ENCODE results near the gene CA5A. TPM values are rescaled to one million over a fixed set of nuclear protein-coding genes. Genes with fewer than 3 reads are reported as not detected.
A peak's percentile ranks its signal among the peaks of the same experiment; 100 is the strongest.

CA5A gene
- polyA plus RNA-seq, 2 of the 4 experiments (the other 2 are of a cell fraction), result not detected

GRCh38 chr16:87973717-87974116 is 37.4 kb upstream of the CA5A start:
- DNase-seq (ENCODE audit: low read depth in 1 of 2, low spot score in 1 of 2) (no peak), ATAC-seq (no peak), FAIRE-seq (no peak)
- 91% methylated on average over 3 of the region's 3 CpGs for WGBS (ENCODE audit: missing lambda C conversion rate)
- Histone ChIP-seq H3K27ac (no peak overlapping the region), H3K4me1 (no peaks in the 10 kb centered on the region), H3K4me3 (no peak overlapping the region), H3K4me2 (no peak overlapping the region), H3K9me3 (peaks cover 29% of the 10 kb centered on the region)
- ChIA-PET CTCF (interaction anchor here (3.5 kb wide), 1 partner anchor 10 kb away, joined by 16 read pairs; no protein-coding TSS in a partner anchor), POLR2A (interaction anchor here (0.7 kb wide), 1 partner anchor 13 kb away, joined by 4 read pairs; no protein-coding TSS in a partner anchor)
- TF ChIP-seq, protein P1, sequence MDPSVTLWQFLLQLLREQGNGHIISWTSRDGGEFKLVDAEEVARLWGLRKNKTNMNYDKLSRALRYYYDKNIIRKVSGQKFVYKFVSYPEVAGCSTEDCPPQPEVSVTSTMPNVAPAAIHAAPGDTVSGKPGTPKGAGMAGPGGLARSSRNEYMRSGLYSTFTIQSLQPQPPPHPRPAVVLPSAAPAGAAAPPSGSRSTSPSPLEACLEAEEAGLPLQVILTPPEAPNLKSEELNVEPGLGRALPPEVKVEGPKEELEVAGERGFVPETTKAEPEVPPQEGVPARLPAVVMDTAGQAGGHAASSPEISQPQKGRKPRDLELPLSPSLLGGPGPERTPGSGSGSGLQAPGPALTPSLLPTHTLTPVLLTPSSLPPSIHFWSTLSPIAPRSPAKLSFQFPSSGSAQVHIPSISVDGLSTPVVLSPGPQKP (IDR thresholded peaks at IDR 0.05; ENCODE audit: low read depth, low read length), result no peak
- TF ChIP-seq BHLHE40 (IDR thresholded peaks at IDR 0.05; ENCODE audit: low read depth, low read length) (no peak), ZNF302 (CRISPR knock-in tag; IDR thresholded peaks at IDR 0.05) (no peak), CBX8 (IDR thresholded peaks at IDR 0.05) (no peak), SREBF2 (IDR thresholded peaks at IDR 0.05) (no peak), HDAC2 (IDR thresholded peaks at IDR 0.05) (no peak), REST (IDR thresholded peaks at IDR 0.05) (no peak), ZSCAN20 (CRISPR knock-in tag; IDR thresholded peaks at IDR 0.05) (no peak)
- TF ChIP-seq, protein P2, sequence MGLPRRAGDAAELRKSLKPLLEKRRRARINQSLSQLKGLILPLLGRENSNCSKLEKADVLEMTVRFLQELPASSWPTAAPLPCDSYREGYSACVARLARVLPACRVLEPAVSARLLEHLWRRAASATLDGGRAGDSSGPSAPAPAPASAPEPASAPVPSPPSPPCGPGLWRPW (IDR thresholded peaks at IDR 0.05), result no peak

GRCh38 chr16:87971933-87972332 is 35.6 kb upstream of the CA5A start:
- ATAC-seq (no peak), DNase-seq (ENCODE audit: low read depth in 1 of 2, low spot score in 1 of 2) (peak in 1 of 2 experiments; percentile 13), FAIRE-seq (no peak)
- Histone ChIP-seq H3K27ac (no peak overlapping the region), H3K9me3 (peaks cover 29% of the 10 kb centered on the region), H3K4me3 (no peak overlapping the region), H3K4me2 (no peak overlapping the region), H3K4me1 (no peaks in the 10 kb centered on the region)
- TF ChIP-seq KDM1A (IDR thresholded peaks at IDR 0.05; ENCODE audit: low read depth) (peak; percentile 47; the same call in 1 of the 2 replicates), RNF2 (IDR thresholded peaks at IDR 0.05; ENCODE audit: borderline replicate concordance, low read depth) (no peak)
- ChIA-PET CTCF (interaction anchor here (0.9 to 3.5 kb wide), 4 partner anchors 12 to 101 kb away, joined by 3 to 16 read pairs (median 5); no protein-coding TSS in a partner anchor), POLR2A (no interaction called here)
- 100% methylated on average over 2 of the region's 2 CpGs for WGBS (ENCODE audit: missing lambda C conversion rate)

DNA sequence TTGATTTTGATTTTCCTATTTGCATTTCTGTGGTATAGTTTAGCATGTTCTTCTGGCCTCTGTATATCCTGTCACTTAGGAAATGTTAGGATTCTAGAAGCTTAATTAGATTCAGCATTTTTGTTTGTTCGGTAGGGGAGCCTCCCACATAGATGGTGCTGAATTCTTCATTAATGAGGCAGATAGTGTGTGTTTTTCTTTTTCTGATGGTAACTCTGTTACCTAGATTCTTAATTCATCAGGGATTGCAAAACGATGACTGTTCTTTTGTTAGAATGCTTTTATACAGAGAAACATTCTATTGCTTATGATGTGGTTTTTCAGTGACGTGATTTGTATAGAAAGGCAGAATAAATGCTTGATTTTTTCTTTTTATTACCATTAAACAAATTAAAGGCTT is 33.9 kb upstream of the CA5A start:
- peaks cover 29% of the 10 kb centered on the region for H3K9me3 ChIP-seq
- TF ChIP-seq EHF (CRISPR knock-in tag; IDR thresholded peaks at IDR 0.05), result no peak
- TF ChIP-seq NFE2L2 (conservative IDR thresholded peaks at IDR 0.05; ENCODE audit: low read length), result no peak
- TF ChIP-seq HOXB5 (CRISPR knock-in tag; IDR thresholded peaks at IDR 0.05), result no peak
- H3K27ac ChIP-seq, result no peak overlapping the region
- no peaks in the 10 kb centered on the region for H3K4me1 ChIP-seq
- no peak overlapping the region for H3K4me3 ChIP-seq
- WGBS (ENCODE audit: missing lambda C conversion rate), result 83% methylated on average over 3 of the region's 3 CpGs
- CTCF ChIA-PET, result interaction anchor here (0.6 to 1.7 kb wide), 2 partner anchors 13 to 26 kb away, joined by 4 read pairs; no protein-coding TSS in a partner anchor
- POLR2A ChIA-PET, result no interaction called here
- FAIRE-seq, result no peak
- no peak overlapping the region for H3K4me2 ChIP-seq
- DNase-seq (ENCODE audit: low read depth in 1 of 2, low spot score in 1 of 2), result no peak
- ATAC-seq, result no peak

GRCh38 chr16:87968541-87968940 is 32.2 kb upstream of the CA5A start:
- H3K4me3 ChIP-seq, result no peak overlapping the region
- ATAC-seq (no peak), FAIRE-seq (no peak), DNase-seq (ENCODE audit: low read depth in 1 of 2, low spot score in 1 of 2) (no peak)
- no peaks in the 10 kb centered on the region for H3K4me1 ChIP-seq
- ChIA-PET CTCF (interaction anchor here (0.7 to 1.7 kb wide), 3 partner anchors 15 to 537 kb away, joined by 3 to 4 read pairs (median 3); no protein-coding TSS in a partner anchor), POLR2A (no interaction called here)
- WGBS (ENCODE audit: missing lambda C conversion rate), result 90% methylated on average over 7 of the region's 7 CpGs
- H3K27ac ChIP-seq, result no peak overlapping the region
- no peak overlapping the region for H3K4me2 ChIP-seq
- peaks cover 29% of the 10 kb centered on the region for H3K9me3 ChIP-seq
- TF ChIP-seq CHD2 (IDR thresholded peaks at IDR 0.05; ENCODE audit: low read length, partially characterized antibody) (no peak), POLR2AphosphoS2 (conservative IDR thresholded peaks at IDR 0.05; ENCODE audit: low read length) (no peak), E2F6 (IDR thresholded peaks at IDR 0.05; ENCODE audit: borderline replicate concordance, low read depth) (no peak), KDM5A (IDR thresholded peaks at IDR 0.05) (no peak), ZFP36 (IDR thresholded peaks at IDR 0.05; ENCODE audit: borderline replicate concordance, partially characterized antibody) (no peak), HOXA7 (CRISPR knock-in tag; IDR thresholded peaks at IDR 0.05) (no peak), MYC (IDR thresholded peaks at IDR 0.05; ENCODE audit: borderline replicate concordance, low read length) (no peak), RFX5 (IDR thresholded peaks at IDR 0.05) (no peak), FOSL2 (IDR thresholded peaks at IDR 0.05) (no peak), FOSL2 (CRISPR knock-in tag; IDR thresholded peaks at IDR 0.05) (no peak), JUN (IDR thresholded peaks at IDR 0.05) (no peak), HOXB13 (CRISPR knock-in tag; IDR thresholded peaks at IDR 0.05; ENCODE audit: low read depth) (no peak), SREBF2 (IDR thresholded peaks at IDR 0.05) (no peak), SMC3 (IDR thresholded peaks at IDR 0.05) (no peak), CBX8 (IDR thresholded peaks at IDR 0.05) (no peak), JUNB (IDR thresholded peaks at IDR 0.05) (no peak), EHMT2 (IDR thresholded peaks at IDR 0.05; ENCODE audit: low read depth) (no peak)

All from A549 (cell line).